HEK293T (cell line): ENCODE results near the gene SLC6A6.

Experiments used
- ARNT ChIP-seq: fragments of 450-650 bp; IDR thresholded peaks from 2 replicates; pipeline ENCODE4 v1.6.1; 2017; ENCODE audit warnings: mild to moderate bottlenecking
- BHLHE40 ChIP-seq: fragments of 450-650 bp; IDR thresholded peaks from 2 replicates; pipeline ENCODE4 v1.6.1; 2016; ENCODE audit warnings: mild to moderate bottlenecking, moderate library complexity, borderline replicate concordance
- ELF4 ChIP-seq: fragments of 450-650 bp; IDR thresholded peaks from 2 replicates; pipeline ENCODE4 v1.6.1; 2017; ENCODE audit warnings: antibody characterized with exemption
- FOXK2 ChIP-seq: fragments of 450-650 bp; IDR thresholded peaks from 2 replicates; pipeline ENCODE4 v1.6.1; 2016; ENCODE audit warnings: mild to moderate bottlenecking
- FOXM1 ChIP-seq: fragments of 450-650 bp; IDR thresholded peaks from 2 replicates; pipeline ENCODE4 v1.6.1; 2017; ENCODE audit warnings: mild to moderate bottlenecking, borderline replicate concordance
- HDGF ChIP-seq: fragments of 450-650 bp; IDR thresholded peaks from 2 replicates; pipeline ENCODE4 v1.6.1; 2017; ENCODE audit warnings: antibody characterized with exemption, borderline replicate concordance
- L3MBTL2 ChIP-seq: fragments of 450-650 bp; conservative IDR thresholded peaks from 2 replicates; pipeline ENCODE4 v1.6.1; 2016; ENCODE audit warnings: mild to moderate bottlenecking
- LEF1 ChIP-seq: fragments of 450-650 bp; IDR thresholded peaks from 2 replicates; pipeline ENCODE4 v1.6.1; 2017; ENCODE audit warnings: mild to moderate bottlenecking, borderline replicate concordance
- SP1 ChIP-seq: fragments of 450-650 bp; IDR thresholded peaks from 2 replicates; pipeline ENCODE4 v1.6.1; 2017
- TF ChIP-seq, protein P1 (sequence below): fragments of 450-650 bp; IDR thresholded peaks from 2 replicates; pipeline ENCODE4 v1.6.1; 2016

- no peak for TF ChIP-seq ELF4
- no peak for TF ChIP-seq LEF1
- no peak for TF ChIP-seq ARNT
- TF ChIP-seq, protein P1, sequence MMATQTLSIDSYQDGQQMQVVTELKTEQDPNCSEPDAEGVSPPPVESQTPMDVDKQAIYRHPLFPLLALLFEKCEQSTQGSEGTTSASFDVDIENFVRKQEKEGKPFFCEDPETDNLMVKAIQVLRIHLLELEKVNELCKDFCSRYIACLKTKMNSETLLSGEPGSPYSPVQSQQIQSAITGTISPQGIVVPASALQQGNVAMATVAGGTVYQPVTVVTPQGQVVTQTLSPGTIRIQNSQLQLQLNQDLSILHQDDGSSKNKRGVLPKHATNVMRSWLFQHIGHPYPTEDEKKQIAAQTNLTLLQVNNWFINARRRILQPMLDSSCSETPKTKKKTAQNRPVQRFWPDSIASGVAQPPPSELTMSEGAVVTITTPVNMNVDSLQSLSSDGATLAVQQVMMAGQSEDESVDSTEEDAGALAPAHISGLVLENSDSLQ = no peak
- no peak for TF ChIP-seq FOXK2
- TF ChIP-seq SP1 = no peak
- no peak for TF ChIP-seq BHLHE40
- TF ChIP-seq HDGF = no peak
- no peak for TF ChIP-seq FOXM1
- TF ChIP-seq L3MBTL2 = no peak
These were observed 119.8 kb downstream of the SLC6A6 start for GRCh38 chr3:14522129-14522691.
